GM19239 (cell line): ENCODE results near the gene CYSLTR1.
"Not testable (repeated sequence)": the region's sequence is repeated elsewhere in the genome, so short reads cannot be mapped to it uniquely, and the experiment has no call there.

Experiments
- DNase-seq: peaks from one replicate; pipeline ENCODE4 v3.0.0; 2011; ENCODE audit warnings: low spot score; ENCODE audit not compliant: insufficient read length
- FAIRE-seq: peaks from 2 replicates; lab custom pipeline; 2011; peaks lifted over from hg19 to GRCh38; lab: Jason Lieb, UNC

Gene CYSLTR1

GRCh38 chrX:78237127-78237526 is 90.3 kb downstream of the CYSLTR1 start:
- FAIRE-seq, result no peak
- no peak for DNase-seq

DNA sequence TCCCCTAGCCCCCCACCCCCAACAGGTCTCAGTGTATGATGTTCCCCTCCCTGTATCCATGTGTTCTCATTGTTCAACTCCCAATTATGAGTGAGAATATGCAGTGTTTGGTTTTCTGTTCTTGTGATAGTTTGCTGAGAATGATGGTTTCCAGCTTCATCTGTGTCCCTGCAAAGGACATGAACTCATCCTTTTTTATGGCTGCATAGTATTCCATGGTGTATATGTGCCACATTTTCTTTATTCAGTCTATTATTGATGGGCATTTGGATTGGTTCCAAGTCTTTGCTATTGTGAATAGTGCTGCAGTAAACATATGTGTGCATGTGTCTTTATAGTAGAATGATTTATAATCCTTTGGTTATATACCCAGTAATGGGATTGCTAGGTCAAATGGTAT is 101.4 kb downstream of the CYSLTR1 start:
- FAIRE-seq, DNase-seq: not testable (repeated sequence)
